ENCODE results near the gene SYT11. TPM values are rescaled to one million over a fixed set of nuclear protein-coding genes. Genes with fewer than 3 reads are reported as not detected.

The SYT11 gene
- total RNA-seq, 1 donor from 2014 or later: 26.8 TPM

Other genes with a start within 250 kb of the SYT11 start
- gene MSTO1, start 249.3 kb upstream of the SYT11 start, total RNA-seq: 102 and 109 TPM in 2 replicates
- gene YY1AP1, start 170.8 kb upstream of the SYT11 start, total RNA-seq: 62.2 and 64.4 TPM in 2 replicates
- 183 and 196 TPM in 2 replicates for gene DAP3, start 170.5 kb upstream of the SYT11 start, total RNA-seq
- 66.7 and 70.0 TPM in 2 replicates for gene GON4L, start 2.4 kb upstream of the SYT11 start, total RNA-seq
- gene RIT1, start 51.8 kb downstream of the SYT11 start, total RNA-seq: 20.2 and 22.3 TPM in 2 replicates
- gene KHDC4, start 74.8 kb downstream of the SYT11 start, total RNA-seq: 80.1 and 81.8 TPM in 2 replicates
- gene RXFP4, start 82.1 kb downstream of the SYT11 start, total RNA-seq: 0.16 TPM in 1 of 2 replicates, not detected in the other
- gene ARHGEF2, start 119.0 kb downstream of the SYT11 start, total RNA-seq: 221 and 222 TPM in 2 replicates
- 195 TPM in 2 replicates for gene SSR2, start 161.4 kb downstream of the SYT11 start, total RNA-seq
- gene UBQLN4, start 194.2 kb downstream of the SYT11 start, total RNA-seq: 59.5 and 64.5 TPM in 2 replicates
- 66.8 and 67.1 TPM in 2 replicates for gene LAMTOR2, start 195.2 kb downstream of the SYT11 start, total RNA-seq
- gene RAB25, start 201.6 kb downstream of the SYT11 start, total RNA-seq: 0.18 TPM in 1 of 2 replicates, not detected in the other
- gene MEX3A, start 222.9 kb downstream of the SYT11 start, total RNA-seq: 0.27 and 0.41 TPM in 2 replicates